ENCODE results near the gene XPNPEP2. TPM values are rescaled to one million over a fixed set of nuclear protein-coding genes. Genes with fewer than 3 reads are reported as not detected.

The XPNPEP2 gene
- total RNA-seq, 1 donor from 2014 or later: not detected

- peaks cover 2% of the 10 kb centered on the region for H3K27me3 Mint-ChIP-seq (ENCODE audit: unreplicated experiment)
Observed at GRCh38 chrX:129755779-129756650, 17.2 kb downstream of the XPNPEP2 start.

GRCh38 chrX:129759576-129760061, 20.8 kb downstream of the XPNPEP2 start:
- no peak overlapping the region for H3K4me3 Mint-ChIP-seq (ENCODE audit: unreplicated experiment)
- H3K9me3 Mint-ChIP-seq (ENCODE audit: unreplicated experiment): no peaks in the 10 kb centered on the region
- H3K4me1 Mint-ChIP-seq (ENCODE audit: low read depth, unreplicated experiment): no peaks in the 10 kb centered on the region
- no peak for TF ChIP-seq CTCF (IDR thresholded peaks at IDR 0.05; ENCODE audit: partially characterized antibody, unreplicated experiment)
- no peaks in the 10 kb centered on the region for H3K36me3 Mint-ChIP-seq (ENCODE audit: unreplicated experiment)
- DNase-seq: no peak
- H3K27ac Mint-ChIP-seq (ENCODE audit: unreplicated experiment): no peak overlapping the region
- peaks cover 3% of the 10 kb centered on the region for H3K27me3 Mint-ChIP-seq (ENCODE audit: unreplicated experiment)

More at GRCh38 chrX:129755779-129756650, 17.2 kb downstream of the XPNPEP2 start:
- Mint-ChIP-seq H3K4me1 (ENCODE audit: low read depth, unreplicated experiment) (no peaks in the 10 kb centered on the region), H3K36me3 (ENCODE audit: unreplicated experiment) (no peaks in the 10 kb centered on the region), H3K27ac (ENCODE audit: unreplicated experiment) (no peak overlapping the region), H3K4me3 (ENCODE audit: unreplicated experiment) (no peak overlapping the region), H3K9me3 (ENCODE audit: unreplicated experiment) (no peaks in the 10 kb centered on the region)
- DNase-seq: no peak
- TF ChIP-seq CTCF (IDR thresholded peaks at IDR 0.05; ENCODE audit: partially characterized antibody, unreplicated experiment): no peak

GRCh38 chrX:129760155-129760554, 21.4 kb downstream of the XPNPEP2 start:
- H3K4me3 Mint-ChIP-seq (ENCODE audit: unreplicated experiment): no peak overlapping the region
- H3K27me3 Mint-ChIP-seq (ENCODE audit: unreplicated experiment): peaks cover 3% of the 10 kb centered on the region
- no peak for TF ChIP-seq CTCF (IDR thresholded peaks at IDR 0.05; ENCODE audit: partially characterized antibody, unreplicated experiment)
- no peaks in the 10 kb centered on the region for H3K36me3 Mint-ChIP-seq (ENCODE audit: unreplicated experiment)
- no peak for DNase-seq
- no peak overlapping the region for H3K27ac Mint-ChIP-seq (ENCODE audit: unreplicated experiment)
- no peaks in the 10 kb centered on the region for H3K4me1 Mint-ChIP-seq (ENCODE audit: low read depth, unreplicated experiment)
- H3K9me3 Mint-ChIP-seq (ENCODE audit: unreplicated experiment): no peaks in the 10 kb centered on the region

GRCh38 chrX:129760981-129761380, 22.2 kb downstream of the XPNPEP2 start:
- no peak overlapping the region for H3K27ac Mint-ChIP-seq (ENCODE audit: unreplicated experiment)
- H3K4me1 Mint-ChIP-seq (ENCODE audit: low read depth, unreplicated experiment): no peaks in the 10 kb centered on the region
- H3K4me3 Mint-ChIP-seq (ENCODE audit: unreplicated experiment): no peak overlapping the region
- H3K9me3 Mint-ChIP-seq (ENCODE audit: unreplicated experiment): no peaks in the 10 kb centered on the region
- DNase-seq: no peak
- H3K27me3 Mint-ChIP-seq (ENCODE audit: unreplicated experiment): peaks cover 3% of the 10 kb centered on the region
- H3K36me3 Mint-ChIP-seq (ENCODE audit: unreplicated experiment): no peaks in the 10 kb centered on the region
- no peak for TF ChIP-seq CTCF (IDR thresholded peaks at IDR 0.05; ENCODE audit: partially characterized antibody, unreplicated experiment)

GRCh38 chrX:129761596-129761995, 22.8 kb downstream of the XPNPEP2 start:
- H3K4me1 Mint-ChIP-seq (ENCODE audit: low read depth, unreplicated experiment): no peaks in the 10 kb centered on the region
- H3K27ac Mint-ChIP-seq (ENCODE audit: unreplicated experiment): no peak overlapping the region
- H3K9me3 Mint-ChIP-seq (ENCODE audit: unreplicated experiment): no peaks in the 10 kb centered on the region
- no peak for DNase-seq
- H3K36me3 Mint-ChIP-seq (ENCODE audit: unreplicated experiment): no peaks in the 10 kb centered on the region
- no peak for TF ChIP-seq CTCF (IDR thresholded peaks at IDR 0.05; ENCODE audit: partially characterized antibody, unreplicated experiment)
- no peak overlapping the region for H3K4me3 Mint-ChIP-seq (ENCODE audit: unreplicated experiment)
- peaks cover 3% of the 10 kb centered on the region for H3K27me3 Mint-ChIP-seq (ENCODE audit: unreplicated experiment)
